ENCODE data around the gene TENM4.

The TENM4 gene

GRCh38 chr11:78935398-78936068 is 505.3 kb downstream of the TENM4 start:
- no peak for DNase-seq (ENCODE audit: low read depth in 2 of 2)

GRCh38 chr11:78933350-78933749 is 507.5 kb downstream of the TENM4 start:
- DNase-seq (ENCODE audit: low read depth in 2 of 2): no peak

GRCh38 chr11:78932757-78933156 is 508.1 kb downstream of the TENM4 start:
- no peak for DNase-seq (ENCODE audit: low read depth in 2 of 2)

GRCh38 chr11:78931891-78932290 is 508.9 kb downstream of the TENM4 start:
- no peak for DNase-seq (ENCODE audit: low read depth in 2 of 2)

- DNase-seq (ENCODE audit: low read depth in 2 of 2): no peak
These were observed 509.9 kb downstream of the TENM4 start for GRCh38 chr11:78930810-78931523.

GRCh38 chr11:78929906-78930220 is 511.0 kb downstream of the TENM4 start:
- no peak for DNase-seq (ENCODE audit: low read depth in 2 of 2)

- DNase-seq (ENCODE audit: low read depth in 2 of 2): no peak
These were observed 511.5 kb downstream of the TENM4 start for GRCh38 chr11:78929207-78929905.

- DNase-seq (ENCODE audit: low read depth in 2 of 2): no peak
These were observed 513.3 kb downstream of the TENM4 start for GRCh38 chr11:78927511-78927910.

GRCh38 chr11:78926633-78927338 is 514.0 kb downstream of the TENM4 start:
- DNase-seq (ENCODE audit: low read depth in 2 of 2): no peak

- DNase-seq (ENCODE audit: low read depth in 2 of 2): no peak
These were observed 515.4 kb downstream of the TENM4 start for GRCh38 chr11:78925387-78925786.

- DNase-seq (ENCODE audit: low read depth in 2 of 2): no peak
These were observed 517.8 kb downstream of the TENM4 start for GRCh38 chr11:78922859-78923625.

GRCh38 chr11:78921509-78921908 is 519.3 kb downstream of the TENM4 start:
- DNase-seq (ENCODE audit: low read depth in 2 of 2): no peak

GRCh38 chr11:78920329-78920728 is 520.5 kb downstream of the TENM4 start:
- DNase-seq (ENCODE audit: low read depth in 2 of 2): no peak

- no peak for DNase-seq (ENCODE audit: low read depth in 2 of 2)
These were observed 524.1 kb downstream of the TENM4 start for GRCh38 chr11:78916759-78917158.

GRCh38 chr11:78914503-78914902 is 526.3 kb downstream of the TENM4 start:
- DNase-seq (ENCODE audit: low read depth in 2 of 2): no peak

- no peak for DNase-seq (ENCODE audit: low read depth in 2 of 2)
These were observed 528.1 kb downstream of the TENM4 start for GRCh38 chr11:78912778-78913177.

GRCh38 chr11:78910322-78910721 is 530.5 kb downstream of the TENM4 start:
- no peak for DNase-seq (ENCODE audit: low read depth in 2 of 2)

GRCh38 chr11:78909386-78909785 is 531.4 kb downstream of the TENM4 start:
- no peak for DNase-seq (ENCODE audit: low read depth in 2 of 2)

GRCh38 chr11:78907636-78908035 is 533.2 kb downstream of the TENM4 start:
- DNase-seq (ENCODE audit: low read depth in 2 of 2): no peak

- DNase-seq (ENCODE audit: low read depth in 2 of 2): no peak
These were observed 534.3 kb downstream of the TENM4 start for GRCh38 chr11:78906566-78906965.

GRCh38 chr11:78905756-78906155 is 535.1 kb downstream of the TENM4 start:
- DNase-seq (ENCODE audit: low read depth in 2 of 2): no peak

Measured in stimulated activated CD4-positive, alpha-beta T cell treated with anti-CD3 and anti-CD28 coated beads, Interleukin-12 subunit alpha, Interleukin-12 subunit beta, amount 100 ng/mL, for 24 hours (primary cell).